HG02678 (cell line): ENCODE results near the gene FBXW8.
A peak's percentile ranks its signal among the peaks of the same experiment; 100 is the strongest.
"Not testable (repeated sequence)": the region's sequence is repeated elsewhere in the genome, so short reads cannot be mapped to it uniquely, and the experiment has no call there.

ENCODE experiments used
- ATAC-seq: cut with Tn5 transposase; IDR thresholded peaks from one replicate; pipeline ENCODE4 v1.9.1; 2021; ENCODE audit warnings: mild to moderate bottlenecking, moderate library complexity; ENCODE audit not compliant: unreplicated experiment

FBXW8 gene

GRCh38 chr12:117051380-117051779 lies 140.6 kb downstream of the FBXW8 start:
- no peak for ATAC-seq

- ATAC-seq, result no peak
Observed at GRCh38 chr12:117052386-117053049, 141.8 kb downstream of the FBXW8 start.

- ATAC-seq, result no peak
Observed at GRCh38 chr12:117053050-117053400, 142.3 kb downstream of the FBXW8 start.

- no peak for ATAC-seq
Observed at GRCh38 chr12:117053597-117054201, 142.9 kb downstream of the FBXW8 start.

- no peak for ATAC-seq
Observed at GRCh38 chr12:117054279-117054678, 143.5 kb downstream of the FBXW8 start.

- ATAC-seq, result not testable (repeated sequence)
Observed at GRCh38 chr12:117057626-117058025, 146.9 kb downstream of the FBXW8 start.

- ATAC-seq, result no peak
Observed at GRCh38 chr12:117058442-117059072, 147.8 kb downstream of the FBXW8 start.

GRCh38 chr12:117059156-117059555 lies 148.4 kb downstream of the FBXW8 start:
- no peak for ATAC-seq

GRCh38 chr12:117060246-117060928 lies 149.6 kb downstream of the FBXW8 start:
- ATAC-seq, result no peak

- ATAC-seq, result no peak
Observed at GRCh38 chr12:117060929-117061305, 150.2 kb downstream of the FBXW8 start.

GRCh38 chr12:117061555-117062079 lies 150.9 kb downstream of the FBXW8 start:
- ATAC-seq, result no peak

GRCh38 chr12:117063162-117063911 lies 152.6 kb downstream of the FBXW8 start:
- ATAC-seq, result peak; percentile 72

GRCh38 chr12:117064049-117064448 lies 153.3 kb downstream of the FBXW8 start:
- no peak for ATAC-seq

GRCh38 chr12:117064596-117064995 lies 153.8 kb downstream of the FBXW8 start:
- no peak for ATAC-seq

- no peak for ATAC-seq
Observed at GRCh38 chr12:117067016-117067415, 156.3 kb downstream of the FBXW8 start.

GRCh38 chr12:117067638-117068037 lies 156.9 kb downstream of the FBXW8 start:
- ATAC-seq, result no peak

- ATAC-seq, result no peak
Observed at GRCh38 chr12:117068492-117068891, 157.7 kb downstream of the FBXW8 start.

GRCh38 chr12:117069101-117069797 lies 158.5 kb downstream of the FBXW8 start:
- no peak for ATAC-seq

- ATAC-seq, result no peak
Observed at GRCh38 chr12:117069926-117070900, 159.5 kb downstream of the FBXW8 start.
